GM18508 (cell line): Measurements from ENCODE around the gene SUSD1.
"Not testable (repeated sequence)": the region's sequence is repeated elsewhere in the genome, so short reads cannot be mapped to it uniquely, and the experiment has no call there.

Experiments used
- ATAC-seq: cut with Tn5 transposase; IDR thresholded peaks from one replicate; pipeline ENCODE4 v1.9.1; 2021; ENCODE audit warnings: moderate number of reproducible peaks; ENCODE audit not compliant: insufficient read depth, unreplicated experiment

Gene SUSD1

GRCh38 chr9:112133806-112134205 lies 41.3 kb downstream of the SUSD1 start:
- not testable (repeated sequence) for ATAC-seq

DNA sequence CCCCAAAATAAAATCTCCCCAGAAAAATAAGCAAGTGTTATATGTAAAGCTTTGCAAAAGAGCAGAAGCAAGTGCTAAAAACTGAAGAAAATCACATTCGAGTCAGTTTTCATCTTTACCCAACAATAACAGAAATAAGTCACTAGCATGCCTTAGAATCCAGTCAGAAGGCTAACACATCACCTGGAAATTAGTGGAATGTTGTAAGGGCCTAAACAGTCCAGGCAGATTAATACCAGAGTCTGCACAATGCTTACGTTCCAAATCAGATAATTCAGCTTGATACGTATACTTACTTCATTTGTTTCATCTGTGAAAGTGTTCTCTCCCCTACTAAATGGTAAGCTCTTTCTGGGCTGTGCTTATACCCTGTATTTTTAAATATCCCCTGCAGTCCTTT lies 42.7 kb downstream of the SUSD1 start:
- no peak for ATAC-seq

GRCh38 chr9:112130997-112131396 lies 44.1 kb downstream of the SUSD1 start:
- ATAC-seq, result no peak

- no peak for ATAC-seq
These were observed 44.8 kb downstream of the SUSD1 start for GRCh38 chr9:112130347-112130746.

DNA sequence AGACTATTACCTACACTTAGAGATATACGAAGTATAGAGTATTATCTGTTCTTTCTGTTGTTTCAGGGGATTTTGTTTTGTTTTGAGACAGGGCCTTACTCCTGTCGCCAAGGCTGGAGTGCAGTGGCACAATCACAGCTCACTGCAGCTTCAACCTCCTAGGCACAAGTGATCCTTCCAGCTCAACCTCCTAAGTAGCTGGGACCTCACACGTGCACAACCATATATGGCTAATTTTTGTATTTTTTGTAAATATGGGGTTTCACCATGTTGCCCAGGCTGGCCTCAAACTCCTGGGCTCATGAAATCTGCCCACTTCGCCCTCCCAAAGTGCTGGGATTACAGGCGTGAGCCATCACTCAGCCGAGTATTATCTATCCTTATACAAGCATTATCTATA lies 45.9 kb downstream of the SUSD1 start:
- ATAC-seq, result no peak

DNA sequence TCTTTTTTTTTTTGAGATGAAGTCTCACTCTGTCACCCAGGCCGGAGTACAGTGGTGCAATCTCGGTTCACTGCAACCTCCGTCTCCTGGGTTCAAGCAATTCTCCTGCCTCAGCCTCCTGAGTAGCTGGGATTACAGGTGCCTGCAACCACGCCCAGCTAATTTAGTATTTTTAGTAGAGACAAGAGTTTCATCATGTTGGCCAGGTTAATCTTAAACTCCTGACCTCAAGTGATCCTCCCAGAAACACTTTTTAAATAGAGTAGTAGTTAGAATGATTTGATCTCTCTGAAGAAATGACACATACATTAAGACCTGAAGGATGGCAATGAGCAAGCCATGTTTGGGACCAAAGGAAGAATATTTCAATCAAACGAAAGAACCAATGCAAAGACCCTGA lies 46.7 kb downstream of the SUSD1 start:
- ATAC-seq, result not testable (repeated sequence)

- no peak for ATAC-seq
These were observed 47.8 kb downstream of the SUSD1 start for GRCh38 chr9:112127281-112127680.

GRCh38 chr9:112125951-112126388 lies 49.1 kb downstream of the SUSD1 start:
- ATAC-seq, result no peak

GRCh38 chr9:112124156-112124555 lies 50.9 kb downstream of the SUSD1 start:
- no peak for ATAC-seq

- ATAC-seq, result no peak
These were observed 53.5 kb downstream of the SUSD1 start for GRCh38 chr9:112121633-112122032.

DNA sequence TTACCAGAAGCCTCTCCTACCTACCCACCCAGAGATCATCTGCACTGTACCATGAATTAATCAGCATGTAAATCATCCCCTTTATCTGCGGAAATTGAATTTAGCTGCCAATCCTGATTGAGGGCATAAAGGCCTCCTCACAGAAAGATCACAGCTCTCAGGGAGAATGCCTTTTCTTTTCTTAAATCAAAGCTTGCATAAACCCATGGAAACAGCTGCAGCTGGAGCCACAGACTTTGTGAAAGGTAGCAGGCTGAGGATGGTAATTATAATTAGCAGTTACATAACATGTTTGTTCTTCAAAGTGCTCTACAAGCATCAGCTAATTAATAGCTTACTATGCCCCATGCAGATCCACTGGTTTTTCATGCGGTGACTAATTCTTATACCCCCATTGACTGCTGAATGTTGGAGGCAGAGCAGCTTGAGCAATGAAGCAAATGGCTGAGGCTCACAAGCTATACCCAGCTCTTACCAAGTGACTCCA lies 54.6 kb downstream of the SUSD1 start:
- no peak for ATAC-seq

DNA sequence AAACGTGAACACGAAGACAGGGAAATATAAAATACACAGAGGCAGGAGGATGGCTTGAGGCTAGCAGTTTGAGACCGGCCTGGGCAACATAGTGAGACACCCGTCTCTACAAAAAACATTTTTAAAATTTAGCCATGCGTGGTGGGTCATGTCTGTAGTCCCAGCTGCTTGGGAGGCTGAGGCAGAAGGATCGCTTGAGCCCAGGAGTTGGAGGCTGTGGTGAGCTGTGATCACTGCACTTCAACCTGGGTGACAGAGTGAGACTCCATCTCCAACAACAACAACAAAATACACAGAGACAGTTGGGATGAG lies 55.1 kb downstream of the SUSD1 start:
- no peak for ATAC-seq

DNA sequence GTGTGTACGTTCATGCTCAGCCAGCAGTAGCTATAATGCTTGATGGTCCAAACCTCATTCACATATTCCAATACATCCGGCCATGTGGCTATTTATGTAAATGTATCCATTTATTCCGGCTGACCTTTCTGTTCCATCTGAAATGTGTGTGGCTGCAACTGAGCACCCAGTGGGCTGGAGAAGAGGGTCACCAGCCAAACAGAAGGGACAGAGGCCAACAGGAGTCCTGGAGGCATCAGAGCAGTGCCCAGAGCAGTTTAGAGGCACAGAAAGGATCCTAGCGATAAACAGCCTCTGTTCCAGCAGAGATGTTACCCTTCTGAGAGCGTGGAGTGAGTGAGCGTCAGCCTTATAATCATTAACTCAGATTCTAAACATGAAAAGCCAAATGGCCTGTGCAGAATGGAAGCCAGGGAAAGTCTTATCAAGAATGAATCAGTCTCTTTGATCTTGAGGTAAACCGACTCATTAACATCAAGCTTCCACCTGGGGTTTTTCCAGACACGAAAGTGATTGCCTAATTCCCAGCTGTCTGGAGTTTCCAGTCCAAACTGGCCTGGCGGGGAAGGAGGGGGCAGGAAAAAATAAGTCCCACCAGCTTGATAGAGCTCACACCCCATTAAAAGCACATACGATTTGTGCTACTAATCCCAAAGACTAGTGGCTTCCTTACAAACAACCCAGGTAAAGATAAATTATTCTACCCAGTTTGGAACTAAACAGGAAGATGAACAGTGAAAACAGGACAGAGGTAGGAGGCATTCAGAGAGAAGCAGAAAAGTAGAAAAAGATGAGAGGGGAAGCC lies 55.7 kb downstream of the SUSD1 start:
- no peak for ATAC-seq

DNA sequence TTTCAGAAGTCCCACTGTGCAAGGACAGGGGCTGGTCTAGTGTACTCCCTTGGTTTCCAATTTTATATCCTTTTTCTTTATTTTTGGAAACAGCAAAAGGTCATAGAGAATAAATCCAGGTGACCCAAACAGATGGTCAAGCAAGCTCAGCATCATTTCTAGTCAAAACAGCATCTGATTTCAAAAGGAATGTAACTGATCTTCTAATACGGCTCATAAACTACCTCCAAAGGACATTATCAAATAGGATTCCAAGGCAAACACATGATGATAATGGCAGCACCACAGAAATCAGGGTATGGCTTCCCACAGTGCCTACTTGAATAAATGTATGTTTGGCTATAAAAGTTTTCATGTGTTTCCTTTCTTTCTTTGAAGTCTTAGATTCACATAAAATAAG lies 57.1 kb downstream of the SUSD1 start:
- no peak for ATAC-seq

DNA sequence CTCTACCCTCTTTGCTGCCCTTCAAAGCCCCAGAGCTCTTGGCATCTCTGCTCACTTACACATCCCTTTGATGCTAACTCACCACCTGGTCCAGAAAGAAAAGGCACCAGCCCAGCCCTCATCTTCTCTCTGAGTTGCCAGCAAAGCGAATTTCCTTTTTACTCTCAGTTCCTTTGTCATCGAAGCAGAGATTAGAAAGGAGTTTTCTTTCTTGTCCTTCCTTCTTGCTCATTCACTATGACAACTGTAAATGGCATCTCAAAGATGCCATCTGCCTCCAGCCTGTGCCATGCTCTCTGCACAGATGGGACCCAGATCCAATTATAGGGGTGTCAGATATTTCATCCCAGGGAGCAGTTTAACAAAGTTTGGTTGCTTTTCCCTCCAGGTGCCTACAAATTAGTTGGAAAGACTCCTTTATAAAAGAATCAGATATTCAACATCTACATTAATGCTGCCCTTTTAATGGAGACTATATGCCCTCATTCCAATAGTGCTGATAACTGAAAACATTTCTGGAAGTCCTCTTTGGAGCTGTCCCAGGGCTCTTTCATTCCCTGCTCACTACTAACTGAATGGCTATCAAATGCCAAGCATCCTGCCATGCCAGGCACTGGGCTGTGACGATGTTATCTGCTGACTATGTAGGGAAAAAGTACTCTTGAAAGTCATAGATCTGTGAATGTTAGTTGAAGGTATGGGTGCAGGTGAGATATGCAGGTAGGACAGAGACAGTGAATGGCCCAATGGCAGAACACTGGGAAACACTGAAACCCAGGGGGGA lies 58.9 kb downstream of the SUSD1 start:
- ATAC-seq, result no peak

- ATAC-seq, result no peak
These were observed 60.0 kb downstream of the SUSD1 start for GRCh38 chr9:112115109-112115508.

- no peak for ATAC-seq
These were observed 62.0 kb downstream of the SUSD1 start for GRCh38 chr9:112112941-112113681.

DNA sequence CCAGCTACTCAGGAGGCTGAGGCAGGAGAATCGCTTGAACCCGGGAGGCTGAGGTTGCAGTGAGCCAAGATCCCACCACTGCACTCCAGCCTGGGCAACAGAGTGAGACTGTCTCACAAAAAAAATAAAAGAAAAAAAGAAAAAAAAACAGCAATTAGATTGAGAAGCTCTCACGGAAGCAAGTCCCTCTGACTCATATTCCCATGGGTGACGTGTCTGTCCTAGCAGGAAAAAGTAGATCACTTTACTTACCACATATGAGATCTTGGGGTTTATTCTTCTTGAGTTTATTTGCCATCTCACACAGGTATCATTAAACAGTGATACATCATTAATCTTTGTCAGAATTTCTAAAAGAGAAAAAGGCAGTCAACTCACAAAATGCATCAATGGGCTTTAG lies 62.6 kb downstream of the SUSD1 start:
- ATAC-seq, result no peak

DNA sequence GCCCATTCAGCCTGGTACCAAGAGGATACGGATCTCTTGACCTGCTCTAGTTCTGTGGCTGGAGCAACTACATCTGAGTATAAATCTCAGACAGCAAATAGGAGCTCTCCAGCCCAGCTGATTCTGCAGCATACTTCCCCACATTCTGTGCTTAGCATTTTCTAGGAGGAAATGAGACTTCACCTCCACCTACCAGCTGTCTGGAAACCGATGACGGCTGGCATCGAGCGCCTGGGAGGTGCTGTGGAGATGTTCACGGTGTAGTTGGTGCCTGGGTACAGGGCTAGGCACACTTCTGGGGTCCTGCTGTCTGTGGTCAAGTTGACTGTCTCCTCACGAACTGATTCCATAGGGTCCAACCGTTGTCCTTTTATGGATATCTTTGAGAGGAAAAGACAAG lies 63.6 kb downstream of the SUSD1 start:
- ATAC-seq, result no peak

DNA sequence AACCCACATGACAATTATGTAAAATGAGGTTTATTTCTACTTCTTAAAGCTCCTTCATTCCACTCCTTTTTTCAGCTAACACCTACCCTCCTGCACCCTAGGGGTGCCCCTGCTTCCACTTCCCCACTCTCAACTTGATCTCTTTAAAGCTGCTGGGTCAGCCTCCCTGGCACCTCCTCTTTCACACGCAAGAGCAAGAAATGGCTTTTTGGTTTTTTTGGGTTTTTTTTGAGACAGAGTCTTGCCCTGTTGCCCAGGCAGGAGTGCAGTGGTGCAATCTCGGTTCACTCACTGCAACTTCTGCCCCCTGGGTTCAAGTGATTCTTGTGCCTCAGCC lies 64.4 kb downstream of the SUSD1 start:
- no peak for ATAC-seq
